Gastroesophageal sphincter (tissue), 4 donors: ENCODE data around the gene ASF1A. TPM values are rescaled to one million over a fixed set of nuclear protein-coding genes. Genes with fewer than 3 reads are reported as not detected.
A peak's percentile ranks its signal among the peaks of the same experiment; 100 is the strongest.

Experiments
- ATAC-seq: fragments of 150-250 bp; one replicate; pipeline ENCODE4 v1.9.1; 2016; ENCODE audit warnings: mild to moderate bottlenecking, moderate library complexity
- H3K27ac ChIP-seq, 4 donors: fragments of 200-600 bp; sonication (generic) in 3 of 4; 1 replicate in 3 of 4; 2 replicates in 1 of 4; pipeline ENCODE4 v1.5.1; 2016 to 2019
- H3K27me3 ChIP-seq: fragments of 200-600 bp; sonication (generic); one replicate; pipeline ENCODE4 v1.5.1; 2019
- H3K36me3 ChIP-seq, 2 donors: fragments of 200-600 bp; sonication (generic); one replicate each; pipeline ENCODE4 v1.5.1; 2019; ENCODE audit warnings: control low read depth in 1 of 2
- H3K4me1 ChIP-seq, 3 donors: fragments of 200-600 bp; sonication (generic); 1 replicate in 2 of 3; 2 replicates in 1 of 3; pipeline ENCODE4 v1.5.1; 2016 to 2019; ENCODE audit warnings: control low read depth in 2 of 3
- H3K4me3 ChIP-seq, 2 donors: fragments of 200-600 bp; sonication (generic); one replicate each; pipeline ENCODE4 v1.5.1; 2019; ENCODE audit warnings: mild to moderate bottlenecking in 1 of 2, moderate library complexity in 1 of 2
- H3K9me3 ChIP-seq, 3 donors: fragments of 200-600 bp; sonication (generic); one replicate each; pipeline ENCODE4 v1.5.1; 2017 to 2019; ENCODE audit warnings: control low read depth in 2 of 3
- EP300 ChIP-seq: sonication (generic); formaldehyde crosslinking; IDR thresholded peaks from one replicate; pipeline ENCODE4 v1.6.1; 2017; ENCODE audit warnings: antibody characterized with exemption, mild to moderate bottlenecking
- POLR2A ChIP-seq, 2 donors: fragments of 450-650 bp; IDR thresholded peaks; one replicate each; pipeline ENCODE4 v1.6.1; 2017; ENCODE audit warnings: antibody characterized with exemption in 2 of 2, mild to moderate bottlenecking in 2 of 2, moderate library complexity in 1 of 2
- POLR2AphosphoS5 ChIP-seq: sonication (generic); formaldehyde crosslinking; IDR thresholded peaks from one replicate; pipeline ENCODE4 v1.6.1; 2017; ENCODE audit warnings: antibody characterized with exemption
- WGBS, 2 donors: methylation state at CpG; one replicate each; pipeline ENCODE4 v1.1.5; 2018; ENCODE audit warnings: low coverage in 1 of 2; 5-methylcytosine and 5-hydroxymethylcytosine counted together
- total RNA-seq, 4 donors: library from RNA; depleted of rRNA; stranded (reverse); fragments of >200 nt; gene quantifications; one replicate each; pipeline ENCODE4 v1.1.0, GENCODE V29; 2016
- TF ChIP-seq, protein P1 (sequence below), 4 experiments: fragments of 200-600 bp in 2 of 4; fragments of 450-650 bp in 2 of 4; sonication (generic) in 1 of 4; IDR thresholded peaks; one replicate each; pipeline ENCODE4 v1.5.1; 2017 to 2019; ENCODE audit warnings: antibody characterized with exemption in 4 of 4, mild to moderate bottlenecking in 2 of 4, moderate library complexity in 2 of 4

ASF1A gene
- total RNA-seq, 4 donors from 2014 or later: 10.0 to 23.3 (median 13.6) TPM

DNA sequence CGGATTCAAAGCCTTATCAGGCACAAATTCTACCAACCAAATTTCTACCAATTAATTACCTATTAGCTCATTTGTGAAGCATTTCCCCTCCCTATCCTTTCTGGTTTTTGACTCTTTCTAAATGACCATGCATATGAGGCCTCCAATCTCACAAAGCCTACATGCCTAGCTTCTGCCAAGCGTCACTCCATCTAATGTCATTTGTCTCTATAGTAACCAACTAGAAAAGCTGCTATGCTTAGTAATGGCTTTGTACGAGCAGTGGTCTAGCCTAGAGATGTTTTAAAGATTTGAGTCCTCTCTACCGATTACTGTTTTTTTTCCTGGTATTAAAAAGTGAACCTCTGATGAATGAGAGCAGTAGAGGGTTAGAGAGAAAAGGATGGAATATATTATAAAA is 4.8 kb upstream of the ASF1A start:
- Histone ChIP-seq H3K27ac (no peak overlapping the region), H3K9me3 (no peaks in the 10 kb centered on the region), H3K27me3 (no peaks in the 10 kb centered on the region), H3K4me3 (no peak overlapping the region), H3K4me1 (peaks cover 0 to 20% (median 6%) of the 10 kb centered on the region in 3 donors), H3K36me3 (no peaks in the 10 kb centered on the region)
- 94 to 100% methylated on average over 2 to 4 of the region's 4 CpGs for WGBS, 2 donors
- TF ChIP-seq EP300 (no peak), POLR2AphosphoS5 (no peak), POLR2A (IDR thresholded peaks at IDR 0.05) (no peak)
- TF ChIP-seq, protein P1, sequence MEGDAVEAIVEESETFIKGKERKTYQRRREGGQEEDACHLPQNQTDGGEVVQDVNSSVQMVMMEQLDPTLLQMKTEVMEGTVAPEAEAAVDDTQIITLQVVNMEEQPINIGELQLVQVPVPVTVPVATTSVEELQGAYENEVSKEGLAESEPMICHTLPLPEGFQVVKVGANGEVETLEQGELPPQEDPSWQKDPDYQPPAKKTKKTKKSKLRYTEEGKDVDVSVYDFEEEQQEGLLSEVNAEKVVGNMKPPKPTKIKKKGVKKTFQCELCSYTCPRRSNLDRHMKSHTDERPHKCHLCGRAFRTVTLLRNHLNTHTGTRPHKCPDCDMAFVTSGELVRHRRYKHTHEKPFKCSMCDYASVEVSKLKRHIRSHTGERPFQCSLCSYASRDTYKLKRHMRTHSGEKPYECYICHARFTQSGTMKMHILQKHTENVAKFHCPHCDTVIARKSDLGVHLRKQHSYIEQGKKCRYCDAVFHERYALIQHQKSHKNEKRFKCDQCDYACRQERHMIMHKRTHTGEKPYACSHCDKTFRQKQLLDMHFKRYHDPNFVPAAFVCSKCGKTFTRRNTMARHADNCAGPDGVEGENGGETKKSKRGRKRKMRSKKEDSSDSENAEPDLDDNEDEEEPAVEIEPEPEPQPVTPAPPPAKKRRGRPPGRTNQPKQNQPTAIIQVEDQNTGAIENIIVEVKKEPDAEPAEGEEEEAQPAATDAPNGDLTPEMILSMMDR (IDR thresholded peaks at IDR 0.05): no peak
- no peak for ATAC-seq

- Histone ChIP-seq H3K4me1 (peaks cover 0 to 29% (median 8%) of the 10 kb centered on the region in 3 donors), H3K4me3 (no peak overlapping the region), H3K36me3 (no peaks in the 10 kb centered on the region), H3K27me3 (no peaks in the 10 kb centered on the region), H3K27ac (peak overlapping the region in 2 of 4 donors; percentile 45 to 96), H3K9me3 (no peaks in the 10 kb centered on the region)
- WGBS, 2 donors: 78 to 95% methylated on average over 5 of the region's 5 CpGs
- ATAC-seq: no peak
- TF ChIP-seq, protein P1 (IDR thresholded peaks at IDR 0.05): no peak
- no peak for TF ChIP-seq EP300
- no peak for TF ChIP-seq POLR2AphosphoS5
- TF ChIP-seq POLR2A (IDR thresholded peaks at IDR 0.05): no peak
Measured at GRCh38 chr6:118890997-118891790, 2.8 kb upstream of the ASF1A start.

DNA sequence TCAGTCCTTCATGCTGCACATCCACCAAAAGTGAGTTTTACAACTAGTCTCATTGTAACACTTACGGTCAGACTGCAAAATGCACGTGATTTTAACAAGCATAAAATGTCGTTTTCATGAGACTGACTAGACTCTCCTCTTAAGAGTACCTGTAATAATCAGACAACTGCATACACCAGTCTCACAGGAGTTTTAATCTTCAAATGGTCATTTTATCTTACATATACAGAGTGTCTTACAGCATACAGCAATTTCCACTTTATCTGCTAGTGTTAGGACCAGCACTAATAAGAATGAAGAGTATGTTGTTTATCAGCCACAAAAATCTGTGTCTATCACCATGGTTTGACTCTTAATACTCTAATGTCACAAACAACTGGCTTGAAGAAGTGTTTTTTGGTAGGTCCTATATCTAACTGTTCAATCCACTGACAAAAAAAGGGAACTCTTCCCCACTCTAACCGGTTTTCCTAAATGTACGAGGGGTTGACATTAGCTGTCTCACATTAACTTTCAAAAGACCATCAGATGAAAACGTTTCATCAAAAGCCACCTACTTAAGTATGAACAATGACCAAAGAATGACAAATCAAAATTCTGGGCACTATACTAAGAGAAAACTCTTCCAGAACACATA is 1.5 kb upstream of the ASF1A start:
- Histone ChIP-seq H3K27ac (peak overlapping the region; percentile 64 to 97 (median 94)), H3K4me1 (peaks cover 0 to 41% (median 10%) of the 10 kb centered on the region in 3 donors), H3K9me3 (no peaks in the 10 kb centered on the region), H3K27me3 (no peaks in the 10 kb centered on the region), H3K36me3 (no peaks in the 10 kb centered on the region), H3K4me3 (peak overlapping the region; percentile 85 to 92)
- ATAC-seq: no peak
- 13 to 26% methylated on average over 6 of the region's 6 CpGs for WGBS, 2 donors
- no peak for TF ChIP-seq POLR2A (IDR thresholded peaks at IDR 0.05)
- TF ChIP-seq POLR2AphosphoS5: no peak
- TF ChIP-seq, protein P1 (IDR thresholded peaks at IDR 0.05): no peak

DNA sequence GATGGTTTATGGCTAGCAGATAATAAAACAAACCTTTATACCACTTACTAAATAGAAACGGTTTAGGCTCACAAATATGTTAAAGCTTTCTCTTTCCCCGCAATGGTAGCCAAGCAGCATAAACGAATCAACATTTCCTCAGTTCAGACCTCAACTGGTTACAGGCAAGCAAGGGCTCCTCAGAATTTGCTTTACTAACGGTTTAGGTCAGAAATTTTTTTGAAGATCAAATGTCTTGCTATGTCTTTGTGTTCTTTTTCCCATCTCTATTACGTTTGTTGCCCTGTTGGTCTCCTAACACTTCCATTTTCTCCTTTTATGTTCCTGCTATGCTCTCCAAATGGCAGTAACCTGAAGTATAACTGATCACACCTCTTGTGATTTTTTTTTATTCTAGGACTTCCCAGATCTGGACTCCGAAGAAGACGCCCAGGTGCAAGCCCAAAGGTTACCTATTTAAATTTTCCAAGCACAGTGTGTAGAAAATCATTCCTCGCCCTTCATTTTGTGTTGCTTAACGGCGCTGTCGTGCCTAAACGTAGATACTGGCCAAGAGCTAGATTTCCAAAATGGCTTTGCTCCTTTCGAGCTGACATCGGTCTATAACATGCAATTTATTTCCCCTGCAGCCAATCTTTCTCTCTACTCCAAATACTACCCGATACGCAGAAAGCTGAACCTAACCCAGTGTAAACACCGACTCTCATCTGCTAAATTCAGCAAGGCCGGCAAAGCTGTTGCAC is 717 bp upstream of the ASF1A start:
- peak; percentile 16 for ATAC-seq
- TF ChIP-seq POLR2A (IDR thresholded peaks at IDR 0.05): no peak
- no peak for TF ChIP-seq POLR2AphosphoS5
- TF ChIP-seq, protein P1 (IDR thresholded peaks at IDR 0.05): no peak
- TF ChIP-seq EP300: no peak
- no peaks in the 10 kb centered on the region for H3K36me3 ChIP-seq
- H3K4me1 ChIP-seq: peaks cover 0 to 46% (median 10%) of the 10 kb centered on the region in 3 donors
- no peaks in the 10 kb centered on the region for H3K27me3 ChIP-seq
- H3K9me3 ChIP-seq: no peaks in the 10 kb centered on the region
- WGBS, 2 donors: 0 to 3% methylated on average over 15 to 18 of the region's 18 CpGs
- peak overlapping the region; percentile 85 to 92 for H3K4me3 ChIP-seq
- H3K27ac ChIP-seq: peak overlapping the region; percentile 64 to 97 (median 94)
